Measurements from ENCODE around the gene PIAS1.

PIAS1 gene

GRCh38 chr15:68019814-68020525 lies 34.1 kb upstream of the PIAS1 start:
- no peak for DNase-seq
- WGBS: 90% methylated on average over 9 of the region's 9 CpGs
- H3K23ac ChIP-seq (ENCODE audit: low read length in 2 of 2): no peak overlapping the region

GRCh38 chr15:68020685-68021084 lies 33.4 kb upstream of the PIAS1 start:
- no peak overlapping the region for H2BK15ac ChIP-seq (ENCODE audit: low read depth, poor library complexity, severe bottlenecking)
- WGBS: 78% methylated on average over 3 of the region's 3 CpGs
- no peak overlapping the region for H2BK5ac ChIP-seq (ENCODE audit: low read depth, low read length, poor library complexity, severe bottlenecking)
- H3K4me2 ChIP-seq (ENCODE audit: low read length, poor library complexity, severe bottlenecking): no peak overlapping the region
- H3K23ac ChIP-seq (ENCODE audit: low read length in 2 of 2): no peak overlapping the region
- no peak overlapping the region for H3K4me3 ChIP-seq (ENCODE audit: insufficient read depth in 1 of 2, low read depth in 1 of 2, low read length in 2 of 2)
- no peak overlapping the region for H2AK5ac ChIP-seq (ENCODE audit: low read length, severe bottlenecking)
- no peak overlapping the region for H2BK12ac ChIP-seq (ENCODE audit: low read length in 2 of 2)
- no peaks in the 10 kb centered on the region for H3K79me1 ChIP-seq (replicated peaks; ENCODE audit: low read length, poor library complexity, severe bottlenecking)
- H3K36me3 ChIP-seq (ENCODE audit: control insufficient read depth in 1 of 2, insufficient read depth in 2 of 2, low read depth in 1 of 2, low read length in 2 of 2): no peaks in the 10 kb centered on the region
- no peak overlapping the region for H2BK120ac ChIP-seq (ENCODE audit: low read depth, low read length)
- H2AFZ ChIP-seq (ENCODE audit: low read depth, low read length): no peak overlapping the region
- H3K27me3 ChIP-seq (ENCODE audit: control insufficient read depth in 1 of 2, insufficient read depth in 1 of 2, low read length in 2 of 2): peaks cover 4 to 5% of the 10 kb centered on the region in 2 experiments
- no peak overlapping the region for H3K27ac ChIP-seq (ENCODE audit: low read length, poor library complexity, severe bottlenecking)
- no peaks in the 10 kb centered on the region for H3K4me1 ChIP-seq (ENCODE audit: control insufficient read depth, insufficient read depth, low read depth, low read length)
- H3K9ac ChIP-seq (ENCODE audit: low read length): no peak overlapping the region
- H4K8ac ChIP-seq (ENCODE audit: low read length): no peak overlapping the region
- no peak overlapping the region for H3K14ac ChIP-seq (ENCODE audit: low read length in 2 of 2)
- H4K91ac ChIP-seq (ENCODE audit: low read length): no peak overlapping the region
- H3K4ac ChIP-seq (ENCODE audit: low read depth in 1 of 2, low read length in 2 of 2): no peak overlapping the region
- H3K9me3 ChIP-seq (ENCODE audit: control insufficient read depth, low read length): no peaks in the 10 kb centered on the region
- no peak for DNase-seq
- H3K18ac ChIP-seq (ENCODE audit: low read depth in 1 of 2, low read length in 2 of 2): no peak overlapping the region

More at GRCh38 chr15:68019814-68020525, 34.1 kb upstream of the PIAS1 start:
- H3K36me3 ChIP-seq (ENCODE audit: control insufficient read depth in 1 of 2, insufficient read depth in 2 of 2, low read depth in 1 of 2, low read length in 2 of 2): no peaks in the 10 kb centered on the region
- no peak overlapping the region for H2BK5ac ChIP-seq (ENCODE audit: low read depth, low read length, poor library complexity, severe bottlenecking)
- H3K4ac ChIP-seq (ENCODE audit: low read depth in 1 of 2, low read length in 2 of 2): no peak overlapping the region
- H2AFZ ChIP-seq (ENCODE audit: low read depth, low read length): no peak overlapping the region
- H3K9ac ChIP-seq (ENCODE audit: low read length): no peak overlapping the region
- H3K79me1 ChIP-seq (replicated peaks; ENCODE audit: low read length, poor library complexity, severe bottlenecking): no peaks in the 10 kb centered on the region
- H3K9me3 ChIP-seq (ENCODE audit: control insufficient read depth, low read length): no peaks in the 10 kb centered on the region
- H2BK120ac ChIP-seq (ENCODE audit: low read depth, low read length): no peak overlapping the region
- no peak overlapping the region for H2AK5ac ChIP-seq (ENCODE audit: low read length, severe bottlenecking)
- no peaks in the 10 kb centered on the region for H3K4me1 ChIP-seq (ENCODE audit: control insufficient read depth, insufficient read depth, low read depth, low read length)
- no peak overlapping the region for H3K4me2 ChIP-seq (ENCODE audit: low read length, poor library complexity, severe bottlenecking)
- no peak overlapping the region for H3K18ac ChIP-seq (ENCODE audit: low read depth in 1 of 2, low read length in 2 of 2)
- H3K27ac ChIP-seq (ENCODE audit: low read length, poor library complexity, severe bottlenecking): no peak overlapping the region
- H3K14ac ChIP-seq (ENCODE audit: low read length in 2 of 2): no peak overlapping the region
- no peak overlapping the region for H4K8ac ChIP-seq (ENCODE audit: low read length)
- H4K91ac ChIP-seq (ENCODE audit: low read length): no peak overlapping the region
- H3K27me3 ChIP-seq (ENCODE audit: control insufficient read depth in 1 of 2, insufficient read depth in 1 of 2, low read length in 2 of 2): peaks cover 4 to 10% of the 10 kb centered on the region in 2 experiments
- no peak overlapping the region for H2BK12ac ChIP-seq (ENCODE audit: low read length in 2 of 2)
- H2BK15ac ChIP-seq (ENCODE audit: low read depth, poor library complexity, severe bottlenecking): no peak overlapping the region
- H3K4me3 ChIP-seq (ENCODE audit: insufficient read depth in 1 of 2, low read depth in 1 of 2, low read length in 2 of 2): no peak overlapping the region

- Histone ChIP-seq H3K4me1 (ENCODE audit: control insufficient read depth, insufficient read depth, low read depth, low read length) (no peaks in the 10 kb centered on the region), H4K91ac (ENCODE audit: low read length) (no peak overlapping the region), H3K27ac (ENCODE audit: low read length, poor library complexity, severe bottlenecking) (no peak overlapping the region), H2BK120ac (ENCODE audit: low read depth, low read length) (no peak overlapping the region), H3K27me3 (ENCODE audit: control insufficient read depth in 1 of 2, insufficient read depth in 1 of 2, low read length in 2 of 2) (peaks cover 4 to 5% of the 10 kb centered on the region in 2 experiments), H2AK5ac (ENCODE audit: low read length, severe bottlenecking) (no peak overlapping the region), H3K4me3 (ENCODE audit: insufficient read depth in 1 of 2, low read depth in 1 of 2, low read length in 2 of 2) (no peak overlapping the region), H2BK15ac (ENCODE audit: low read depth, poor library complexity, severe bottlenecking) (no peak overlapping the region), H3K14ac (ENCODE audit: low read length in 2 of 2) (no peak overlapping the region), H3K4me2 (ENCODE audit: low read length, poor library complexity, severe bottlenecking) (no peak overlapping the region), H2BK5ac (ENCODE audit: low read depth, low read length, poor library complexity, severe bottlenecking) (no peak overlapping the region), H3K9ac (ENCODE audit: low read length) (no peak overlapping the region), H3K23ac (ENCODE audit: low read length in 2 of 2) (no peak overlapping the region), H2BK12ac (ENCODE audit: low read length in 2 of 2) (no peak overlapping the region), H3K18ac (ENCODE audit: low read depth in 1 of 2, low read length in 2 of 2) (no peak overlapping the region), H3K79me1 (replicated peaks; ENCODE audit: low read length, poor library complexity, severe bottlenecking) (no peaks in the 10 kb centered on the region), H2AFZ (ENCODE audit: low read depth, low read length) (no peak overlapping the region), H4K8ac (ENCODE audit: low read length) (no peak overlapping the region), H3K9me3 (ENCODE audit: control insufficient read depth, low read length) (no peaks in the 10 kb centered on the region), H3K36me3 (ENCODE audit: control insufficient read depth in 1 of 2, insufficient read depth in 2 of 2, low read depth in 1 of 2, low read length in 2 of 2) (no peaks in the 10 kb centered on the region), H3K4ac (ENCODE audit: low read depth in 1 of 2, low read length in 2 of 2) (no peak overlapping the region)
- WGBS: 91% methylated on average over 5 of the region's 5 CpGs
- DNase-seq: no peak
Observed at GRCh38 chr15:68022061-68022460, 32.1 kb upstream of the PIAS1 start.

GRCh38 chr15:68023307-68024101 lies 30.6 kb upstream of the PIAS1 start:
- Histone ChIP-seq H2AFZ (ENCODE audit: low read depth, low read length) (no peak overlapping the region), H2BK5ac (ENCODE audit: low read depth, low read length, poor library complexity, severe bottlenecking) (no peak overlapping the region), H4K91ac (ENCODE audit: low read length) (no peak overlapping the region), H4K8ac (ENCODE audit: low read length) (no peak overlapping the region), H3K14ac (ENCODE audit: low read length in 2 of 2) (no peak overlapping the region), H3K4me1 (ENCODE audit: control insufficient read depth, insufficient read depth, low read depth, low read length) (no peaks in the 10 kb centered on the region), H2BK12ac (ENCODE audit: low read length in 2 of 2) (no peak overlapping the region), H3K4me2 (ENCODE audit: low read length, poor library complexity, severe bottlenecking) (no peak overlapping the region), H2BK120ac (ENCODE audit: low read depth, low read length) (no peak overlapping the region), H3K79me1 (replicated peaks; ENCODE audit: low read length, poor library complexity, severe bottlenecking) (no peaks in the 10 kb centered on the region), H3K27me3 (ENCODE audit: control insufficient read depth in 1 of 2, insufficient read depth in 1 of 2, low read length in 2 of 2) (peaks cover 4 to 12% of the 10 kb centered on the region in 2 experiments), H3K4me3 (ENCODE audit: insufficient read depth in 1 of 2, low read depth in 1 of 2, low read length in 2 of 2) (no peak overlapping the region), H3K4ac (ENCODE audit: low read depth in 1 of 2, low read length in 2 of 2) (no peak overlapping the region), H3K23ac (ENCODE audit: low read length in 2 of 2) (no peak overlapping the region), H3K9ac (ENCODE audit: low read length) (no peak overlapping the region), H3K36me3 (ENCODE audit: control insufficient read depth in 1 of 2, insufficient read depth in 2 of 2, low read depth in 1 of 2, low read length in 2 of 2) (no peaks in the 10 kb centered on the region), H3K18ac (ENCODE audit: low read depth in 1 of 2, low read length in 2 of 2) (no peak overlapping the region), H2BK15ac (ENCODE audit: low read depth, poor library complexity, severe bottlenecking) (no peak overlapping the region), H3K9me3 (ENCODE audit: control insufficient read depth, low read length) (no peaks in the 10 kb centered on the region), H3K27ac (ENCODE audit: low read length, poor library complexity, severe bottlenecking) (no peak overlapping the region), H2AK5ac (ENCODE audit: low read length, severe bottlenecking) (no peak overlapping the region)
- DNase-seq: no peak
- WGBS: 85% methylated on average over 6 of the region's 8 CpGs

Data from mesenchymal stem cell (in vitro differentiated cells and primary cell).